ENCODE measurements around the gene MAL. TPM values are rescaled to one million over a fixed set of nuclear protein-coding genes. Genes with fewer than 3 reads are reported as not detected.

Gene MAL
- total RNA-seq, 1 donor from 2014 or later: not detected

GRCh38 chr2:95048825-95049682 is 23.5 kb downstream of the MAL start:
- H3K4me1 ChIP-seq: no peaks in the 10 kb centered on the region
- H3K27ac ChIP-seq: no peak overlapping the region
- TF ChIP-seq, protein P1, sequence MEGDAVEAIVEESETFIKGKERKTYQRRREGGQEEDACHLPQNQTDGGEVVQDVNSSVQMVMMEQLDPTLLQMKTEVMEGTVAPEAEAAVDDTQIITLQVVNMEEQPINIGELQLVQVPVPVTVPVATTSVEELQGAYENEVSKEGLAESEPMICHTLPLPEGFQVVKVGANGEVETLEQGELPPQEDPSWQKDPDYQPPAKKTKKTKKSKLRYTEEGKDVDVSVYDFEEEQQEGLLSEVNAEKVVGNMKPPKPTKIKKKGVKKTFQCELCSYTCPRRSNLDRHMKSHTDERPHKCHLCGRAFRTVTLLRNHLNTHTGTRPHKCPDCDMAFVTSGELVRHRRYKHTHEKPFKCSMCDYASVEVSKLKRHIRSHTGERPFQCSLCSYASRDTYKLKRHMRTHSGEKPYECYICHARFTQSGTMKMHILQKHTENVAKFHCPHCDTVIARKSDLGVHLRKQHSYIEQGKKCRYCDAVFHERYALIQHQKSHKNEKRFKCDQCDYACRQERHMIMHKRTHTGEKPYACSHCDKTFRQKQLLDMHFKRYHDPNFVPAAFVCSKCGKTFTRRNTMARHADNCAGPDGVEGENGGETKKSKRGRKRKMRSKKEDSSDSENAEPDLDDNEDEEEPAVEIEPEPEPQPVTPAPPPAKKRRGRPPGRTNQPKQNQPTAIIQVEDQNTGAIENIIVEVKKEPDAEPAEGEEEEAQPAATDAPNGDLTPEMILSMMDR (IDR thresholded peaks at IDR 0.05): no peak
- H3K36me3 ChIP-seq: no peaks in the 10 kb centered on the region
- no peaks in the 10 kb centered on the region for H3K9me3 ChIP-seq
- DNase-seq (ENCODE audit: low spot score in 2 of 2): no peak
- intact Hi-C loops (cut with DNase I): no loop called here
- no peaks in the 10 kb centered on the region for H3K27me3 ChIP-seq
- no peak overlapping the region for H3K4me3 ChIP-seq

DNA sequence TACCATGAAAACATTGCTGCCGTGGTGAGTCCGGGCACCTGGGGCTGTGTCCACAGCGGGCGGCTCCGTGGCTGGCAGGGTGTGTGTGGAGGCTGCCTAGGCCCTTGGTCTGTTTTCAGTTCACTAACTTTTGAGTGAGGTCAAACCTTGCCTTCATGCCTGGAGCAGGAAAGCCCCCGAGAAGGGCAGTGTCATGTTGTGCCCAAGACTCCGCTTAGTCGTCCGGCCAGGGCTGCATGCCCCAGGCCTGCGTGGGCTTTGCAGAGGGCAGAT is 24.1 kb downstream of the MAL start:
- no peak overlapping the region for H3K4me3 ChIP-seq
- no peaks in the 10 kb centered on the region for H3K9me3 ChIP-seq
- no peak overlapping the region for H3K27ac ChIP-seq
- TF ChIP-seq, protein P1 (IDR thresholded peaks at IDR 0.05): no peak
- H3K4me1 ChIP-seq: no peaks in the 10 kb centered on the region
- no peaks in the 10 kb centered on the region for H3K36me3 ChIP-seq
- H3K27me3 ChIP-seq: no peaks in the 10 kb centered on the region
- DNase-seq (ENCODE audit: low spot score in 2 of 2): no peak
- intact Hi-C loops (cut with DNase I): no loop called here

DNA sequence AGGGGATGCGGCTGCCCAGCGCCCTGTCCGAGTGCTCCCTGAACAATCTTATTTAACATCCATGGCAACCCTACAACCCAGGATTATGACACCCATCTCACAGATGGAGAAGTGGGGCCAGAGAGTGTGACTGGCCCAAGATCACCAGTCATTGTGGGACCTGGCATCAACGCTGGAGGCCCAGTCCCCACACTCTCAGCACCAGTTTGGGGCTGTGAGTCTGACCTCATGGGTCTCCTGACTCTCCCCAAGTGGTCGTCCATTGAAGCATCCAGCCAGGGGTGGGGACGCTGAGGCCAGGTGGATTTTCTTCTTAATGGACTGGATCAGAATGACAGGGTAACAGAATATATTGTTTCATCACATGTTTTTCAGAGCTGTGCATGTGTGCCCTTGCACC is 24.5 kb downstream of the MAL start:
- no peaks in the 10 kb centered on the region for H3K27me3 ChIP-seq
- no peak overlapping the region for H3K27ac ChIP-seq

DNA sequence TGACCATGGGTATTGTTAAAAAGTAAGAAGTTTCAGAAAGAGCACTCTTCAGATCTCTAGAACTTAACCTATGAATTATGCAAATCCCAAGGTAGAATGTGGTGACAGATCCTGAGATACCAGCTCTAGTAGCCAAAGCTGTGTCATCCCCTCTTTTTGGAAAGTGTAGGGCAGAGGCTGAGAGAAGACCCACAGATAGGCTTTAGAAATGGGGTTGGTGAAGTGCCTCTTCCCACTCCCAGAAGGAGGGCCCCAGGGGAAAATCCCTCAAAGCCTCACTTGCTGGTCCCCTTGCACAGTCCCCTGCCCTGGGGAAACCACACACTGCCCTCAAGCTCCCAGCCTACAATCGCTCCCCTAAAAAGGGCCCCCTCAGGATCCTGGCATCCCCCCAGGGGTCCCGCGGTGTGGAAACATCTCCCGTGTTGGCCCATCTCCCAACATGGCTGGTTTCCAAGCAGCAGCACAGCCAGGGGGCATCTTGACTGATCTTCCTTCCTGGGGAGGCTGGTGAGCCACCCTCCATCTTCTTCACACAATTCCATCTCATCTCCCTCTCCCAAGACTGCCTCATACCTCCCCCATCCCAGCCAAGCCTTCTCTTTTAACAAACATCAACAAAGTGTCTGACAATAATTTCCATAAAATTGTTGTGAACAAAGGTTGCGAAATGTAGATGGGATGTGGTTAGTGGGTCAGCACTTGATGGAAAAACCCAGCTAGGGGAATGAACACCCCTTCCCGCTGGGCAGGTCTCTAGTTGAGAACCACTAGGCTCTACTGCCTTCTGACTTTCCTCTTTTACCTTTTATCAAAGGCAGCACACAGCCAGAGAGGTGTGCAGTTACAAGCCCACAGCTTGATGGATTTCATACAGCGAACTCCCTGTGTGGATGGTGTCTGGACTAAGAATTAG is 25.1 kb downstream of the MAL start:
- no peak overlapping the region for H3K27ac ChIP-seq
- DNase-seq (ENCODE audit: low spot score in 2 of 2): no peak
- H3K36me3 ChIP-seq: no peaks in the 10 kb centered on the region
- intact Hi-C loops (cut with DNase I): no loop called here
- TF ChIP-seq, protein P1 (IDR thresholded peaks at IDR 0.05): no peak
- H3K9me3 ChIP-seq: no peaks in the 10 kb centered on the region
- H3K4me1 ChIP-seq: no peaks in the 10 kb centered on the region
- H3K27me3 ChIP-seq: no peaks in the 10 kb centered on the region
- H3K4me3 ChIP-seq: no peak overlapping the region

More for the DNA sequence above, 24.5 kb downstream of the MAL start:
- DNase-seq (ENCODE audit: low spot score in 2 of 2): no peak
- Histone ChIP-seq H3K4me3 (no peak overlapping the region), H3K9me3 (no peaks in the 10 kb centered on the region), H3K4me1 (no peaks in the 10 kb centered on the region), H3K36me3 (no peaks in the 10 kb centered on the region)
- TF ChIP-seq, protein P1 (IDR thresholded peaks at IDR 0.05): no peak
- intact Hi-C loops (cut with DNase I): no loop called here

GRCh38 chr2:95051626-95052025 is 26.1 kb downstream of the MAL start:
- intact Hi-C loops (cut with DNase I): no loop called here
- no peaks in the 10 kb centered on the region for H3K27me3 ChIP-seq
- no peak overlapping the region for H3K27ac ChIP-seq
- no peak overlapping the region for H3K4me3 ChIP-seq
- TF ChIP-seq, protein P1 (IDR thresholded peaks at IDR 0.05): no peak
- no peaks in the 10 kb centered on the region for H3K4me1 ChIP-seq
- DNase-seq (ENCODE audit: low spot score in 2 of 2): no peak
- H3K36me3 ChIP-seq: no peaks in the 10 kb centered on the region
- no peaks in the 10 kb centered on the region for H3K9me3 ChIP-seq
